ENCODE measurements around the gene NAA80.
"Not testable (repeated sequence)": the region's sequence is repeated elsewhere in the genome, so short reads cannot be mapped to it uniquely, and the experiment has no call there.

Gene NAA80

GRCh38 chr3:50276762-50277101, 22.5 kb downstream of the NAA80 start:
- Histone ChIP-seq H3K36me3 (ENCODE audit: control insufficient read depth in 5 of 5, insufficient read depth in 5 of 5, low read length in 5 of 5) (peaks cover 0 to 5% (median 0%) of the 10 kb centered on the region in 5 donors), H3K4me1 (ENCODE audit: control insufficient read depth in 5 of 5, insufficient read depth in 5 of 5, low read length in 5 of 5) (peaks cover under 1 to 31% (median 24%) of the 10 kb centered on the region in 5 donors), H3K27ac (ENCODE audit: low read depth, low read length) (no peak overlapping the region), H3K9ac (ENCODE audit: low read length in 5 of 5) (no peak overlapping the region), H3K4me3 (ENCODE audit: low read depth in 1 of 5, low read length in 5 of 5) (no peak overlapping the region), H3K27me3 (ENCODE audit: control insufficient read depth in 5 of 5, insufficient read depth in 4 of 5, low read length in 5 of 5) (peaks cover 0 to 9% (median 3%) of the 10 kb centered on the region in 5 donors), H3K9me3 (ENCODE audit: control insufficient read depth in 5 of 5, low read length in 5 of 5) (no peaks in the 10 kb centered on the region)

- Histone ChIP-seq H3K4me3 (ENCODE audit: low read depth in 1 of 5, low read length in 5 of 5) (no peak overlapping the region), H3K9me3 (ENCODE audit: control insufficient read depth in 5 of 5, low read length in 5 of 5) (no peaks in the 10 kb centered on the region), H3K27ac (ENCODE audit: low read depth, low read length) (no peak overlapping the region), H3K9ac (ENCODE audit: low read length in 5 of 5) (no peak overlapping the region), H3K36me3 (ENCODE audit: control insufficient read depth in 5 of 5, insufficient read depth in 5 of 5, low read length in 5 of 5) (peaks cover 0 to 5% (median 0%) of the 10 kb centered on the region in 5 donors), H3K4me1 (ENCODE audit: control insufficient read depth in 5 of 5, insufficient read depth in 5 of 5, low read length in 5 of 5) (peaks cover 5 to 37% (median 29%) of the 10 kb centered on the region in 5 donors), H3K27me3 (ENCODE audit: control insufficient read depth in 5 of 5, insufficient read depth in 4 of 5, low read length in 5 of 5) (peaks cover 0 to 9% (median 3%) of the 10 kb centered on the region in 5 donors)
Measured at GRCh38 chr3:50275996-50276761, 23.0 kb downstream of the NAA80 start.

GRCh38 chr3:50275141-50275995, 23.8 kb downstream of the NAA80 start:
- H3K4me1 ChIP-seq (ENCODE audit: control insufficient read depth in 5 of 5, insufficient read depth in 5 of 5, low read length in 5 of 5): peaks cover 5 to 42% (median 37%) of the 10 kb centered on the region in 5 donors

GRCh38 chr3:50274371-50275104, 24.7 kb downstream of the NAA80 start:
- Histone ChIP-seq H3K9me3 (ENCODE audit: control insufficient read depth in 5 of 5, low read length in 5 of 5) (no peaks in the 10 kb centered on the region), H3K36me3 (ENCODE audit: control insufficient read depth in 5 of 5, insufficient read depth in 5 of 5, low read length in 5 of 5) (peaks cover 0 to 5% (median 0%) of the 10 kb centered on the region in 5 donors), H3K4me1 (ENCODE audit: control insufficient read depth in 5 of 5, insufficient read depth in 5 of 5, low read length in 5 of 5) (peaks cover 5 to 50% (median 45%) of the 10 kb centered on the region in 5 donors), H3K9ac (ENCODE audit: low read length in 5 of 5) (no peak overlapping the region), H3K27ac (ENCODE audit: low read depth, low read length) (no peak overlapping the region), H3K4me3 (ENCODE audit: low read depth in 1 of 5, low read length in 5 of 5) (no peak overlapping the region), H3K27me3 (ENCODE audit: control insufficient read depth in 5 of 5, insufficient read depth in 4 of 5, low read length in 5 of 5) (peaks cover 0 to 9% (median 3%) of the 10 kb centered on the region in 5 donors)

More at GRCh38 chr3:50275141-50275995, 23.8 kb downstream of the NAA80 start:
- Histone ChIP-seq H3K4me3 (ENCODE audit: low read depth in 1 of 5, low read length in 5 of 5) (peak overlapping the region in 1 of 5 donors; percentile 32), H3K9me3 (ENCODE audit: control insufficient read depth in 5 of 5, low read length in 5 of 5) (no peaks in the 10 kb centered on the region), H3K27me3 (ENCODE audit: control insufficient read depth in 5 of 5, insufficient read depth in 4 of 5, low read length in 5 of 5) (peaks cover 0 to 9% (median 3%) of the 10 kb centered on the region in 5 donors), H3K9ac (ENCODE audit: low read length in 5 of 5) (no peak overlapping the region), H3K27ac (ENCODE audit: low read depth, low read length) (no peak overlapping the region), H3K36me3 (ENCODE audit: control insufficient read depth in 5 of 5, insufficient read depth in 5 of 5, low read length in 5 of 5) (peaks cover 0 to 5% (median 0%) of the 10 kb centered on the region in 5 donors)

- Histone ChIP-seq H3K4me1 (ENCODE audit: control insufficient read depth in 5 of 5, insufficient read depth in 5 of 5, low read length in 5 of 5) (peaks cover 6 to 59% (median 50%) of the 10 kb centered on the region in 5 donors), H3K9ac (ENCODE audit: low read length in 5 of 5) (no peak overlapping the region), H3K4me3 (ENCODE audit: low read depth in 1 of 5, low read length in 5 of 5) (no peak overlapping the region), H3K27ac (ENCODE audit: low read depth, low read length) (no peak overlapping the region), H3K27me3 (ENCODE audit: control insufficient read depth in 5 of 5, insufficient read depth in 4 of 5, low read length in 5 of 5) (peaks cover 0 to 9% (median 3%) of the 10 kb centered on the region in 5 donors), H3K36me3 (ENCODE audit: control insufficient read depth in 5 of 5, insufficient read depth in 5 of 5, low read length in 5 of 5) (peaks cover 0 to 5% (median 0%) of the 10 kb centered on the region in 5 donors), H3K9me3 (ENCODE audit: control insufficient read depth in 5 of 5, low read length in 5 of 5) (no peaks in the 10 kb centered on the region)
Measured at GRCh38 chr3:50273689-50274065, 25.5 kb downstream of the NAA80 start.

GRCh38 chr3:50272911-50273688, 26.1 kb downstream of the NAA80 start:
- Histone ChIP-seq H3K27ac (ENCODE audit: low read depth, low read length) (no peak overlapping the region), H3K4me3 (ENCODE audit: low read depth in 1 of 5, low read length in 5 of 5) (peak overlapping the region in 4 of 5 donors; percentile 30 to 65 (median 62)), H3K27me3 (ENCODE audit: control insufficient read depth in 5 of 5, insufficient read depth in 4 of 5, low read length in 5 of 5) (peaks cover 0 to 9% (median 3%) of the 10 kb centered on the region in 5 donors), H3K9ac (ENCODE audit: low read length in 5 of 5) (peak overlapping the region in 3 of 5 donors; percentile 42 to 53 (median 44)), H3K9me3 (ENCODE audit: control insufficient read depth in 5 of 5, low read length in 5 of 5) (no peaks in the 10 kb centered on the region), H3K4me1 (ENCODE audit: control insufficient read depth in 5 of 5, insufficient read depth in 5 of 5, low read length in 5 of 5) (peaks cover 12 to 65% (median 56%) of the 10 kb centered on the region in 5 donors), H3K36me3 (ENCODE audit: control insufficient read depth in 5 of 5, insufficient read depth in 5 of 5, low read length in 5 of 5) (peaks cover 0 to 5% (median 0%) of the 10 kb centered on the region in 5 donors)

- peaks cover 13 to 71% (median 61%) of the 10 kb centered on the region in 5 donors for H3K4me1 ChIP-seq (ENCODE audit: control insufficient read depth in 5 of 5, insufficient read depth in 5 of 5, low read length in 5 of 5)
- H3K9ac ChIP-seq (ENCODE audit: low read length in 5 of 5); H3K4me3 ChIP-seq (ENCODE audit: low read depth in 1 of 5, low read length in 5 of 5); H3K9me3 ChIP-seq (ENCODE audit: control insufficient read depth in 5 of 5, low read length in 5 of 5); H3K27ac ChIP-seq (ENCODE audit: low read depth, low read length); H3K36me3 ChIP-seq (ENCODE audit: control insufficient read depth in 5 of 5, insufficient read depth in 5 of 5, low read length in 5 of 5): not testable (repeated sequence)
- H3K27me3 ChIP-seq (ENCODE audit: control insufficient read depth in 5 of 5, insufficient read depth in 4 of 5, low read length in 5 of 5): peaks cover 0 to 11% (median 3%) of the 10 kb centered on the region in 5 donors
Measured at GRCh38 chr3:50272538-50272910, 26.7 kb downstream of the NAA80 start.

- Histone ChIP-seq H3K36me3 (ENCODE audit: control insufficient read depth in 5 of 5, insufficient read depth in 5 of 5, low read length in 5 of 5) (no peaks in the 10 kb centered on the region), H3K9ac (ENCODE audit: low read length in 5 of 5) (peak overlapping the region in 2 of 5 donors; percentile 4 to 18), H3K9me3 (ENCODE audit: control insufficient read depth in 5 of 5, low read length in 5 of 5) (no peaks in the 10 kb centered on the region), H3K27ac (ENCODE audit: low read depth, low read length) (peak overlapping the region; percentile 50), H3K4me1 (ENCODE audit: control insufficient read depth in 5 of 5, insufficient read depth in 5 of 5, low read length in 5 of 5) (peaks cover 16 to 81% (median 69%) of the 10 kb centered on the region in 5 donors), H3K27me3 (ENCODE audit: control insufficient read depth in 5 of 5, insufficient read depth in 4 of 5, low read length in 5 of 5) (peaks cover 0 to 10% (median 5%) of the 10 kb centered on the region in 5 donors), H3K4me3 (ENCODE audit: low read depth in 1 of 5, low read length in 5 of 5) (no peak overlapping the region)
Measured at GRCh38 chr3:50271314-50271936, 27.8 kb downstream of the NAA80 start.

Data from subcutaneous abdominal adipose tissue (tissue), 5 donors.